ENCODE measurements around the gene CDC14B.

CDC14B gene

DNA sequence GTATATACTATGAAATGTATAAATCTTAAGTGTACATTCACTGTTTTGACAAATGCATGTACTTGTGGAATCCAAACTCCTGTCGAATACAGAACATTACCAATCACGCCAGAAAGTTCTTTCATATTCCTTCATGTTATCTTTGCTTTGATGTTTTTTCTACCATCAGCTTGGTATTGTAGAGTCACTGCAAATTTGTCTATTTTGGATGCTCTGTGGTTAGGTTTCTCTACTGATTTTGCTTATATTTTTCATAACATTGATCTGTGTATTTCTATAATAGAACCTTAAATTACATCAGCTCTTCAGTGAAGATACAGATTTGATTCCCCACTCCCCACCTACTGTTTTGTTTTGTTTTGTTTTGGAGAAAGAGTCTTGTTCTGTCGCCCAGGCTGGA lies 138.9 kb downstream of the CDC14B start:
- DNase-seq, result no peak

DNA sequence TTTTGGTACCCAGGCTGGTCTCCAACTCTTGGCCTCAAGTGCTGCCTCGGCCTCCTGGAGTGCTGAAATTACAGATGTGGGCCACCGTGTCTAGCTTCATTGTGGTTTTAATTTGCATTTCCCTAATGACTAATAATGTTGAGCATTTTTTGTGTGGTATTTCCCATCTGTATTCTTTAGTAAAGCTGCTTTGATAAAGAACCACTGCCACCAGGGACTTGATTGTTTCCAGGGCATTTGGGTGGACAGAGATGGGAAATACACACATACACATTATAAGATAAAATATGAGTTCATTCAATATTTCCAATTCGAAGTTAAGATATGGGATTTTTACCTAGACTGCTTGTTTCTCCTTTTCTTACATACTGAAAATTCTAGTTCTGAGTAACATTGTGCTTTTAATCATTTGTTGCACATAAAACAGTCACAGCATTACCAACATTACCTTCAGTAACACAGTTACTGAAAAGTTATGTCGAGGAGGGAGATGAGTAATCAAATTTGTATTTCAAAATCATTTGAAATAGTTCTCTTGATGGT lies 140.7 kb downstream of the CDC14B start:
- no peak for DNase-seq

DNA sequence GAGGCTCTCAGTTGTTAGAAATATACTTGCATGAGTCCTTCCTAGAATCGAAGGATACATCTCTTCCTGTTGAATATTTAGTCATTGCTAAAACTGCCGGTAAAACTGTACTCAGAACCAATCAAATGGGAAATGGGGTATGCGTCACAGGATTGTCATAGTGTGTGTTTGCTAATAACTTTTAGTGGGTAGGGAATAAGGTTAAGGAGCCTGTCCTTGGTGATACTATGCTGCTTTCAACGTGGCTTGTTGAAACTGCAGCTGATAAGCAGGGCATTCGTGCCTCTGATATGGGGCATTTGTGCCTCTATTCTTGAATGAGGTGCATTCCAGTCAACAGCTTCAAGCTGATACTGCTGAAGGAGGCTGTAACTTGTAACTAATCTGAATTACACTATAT lies 143.1 kb downstream of the CDC14B start:
- DNase-seq, result no peak

DNA sequence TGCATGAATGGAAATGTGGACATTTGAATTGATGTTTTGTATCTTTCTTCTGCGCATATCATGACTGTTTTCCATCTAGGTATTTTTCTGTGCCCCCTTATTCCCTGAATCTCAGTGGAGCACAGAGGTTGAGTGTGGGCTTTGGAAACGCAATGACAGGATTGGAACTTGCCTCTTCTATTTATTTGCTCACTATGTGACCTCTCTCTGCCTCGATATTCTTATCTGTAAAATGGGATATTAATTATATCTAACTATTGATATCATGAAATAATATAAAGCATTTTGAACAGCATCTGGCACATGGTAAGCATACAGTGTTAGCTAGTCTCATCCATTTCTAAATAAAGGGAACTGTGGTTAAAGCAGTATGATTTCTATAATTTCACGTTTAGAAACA lies 143.6 kb downstream of the CDC14B start:
- DNase-seq, result no peak

DNA sequence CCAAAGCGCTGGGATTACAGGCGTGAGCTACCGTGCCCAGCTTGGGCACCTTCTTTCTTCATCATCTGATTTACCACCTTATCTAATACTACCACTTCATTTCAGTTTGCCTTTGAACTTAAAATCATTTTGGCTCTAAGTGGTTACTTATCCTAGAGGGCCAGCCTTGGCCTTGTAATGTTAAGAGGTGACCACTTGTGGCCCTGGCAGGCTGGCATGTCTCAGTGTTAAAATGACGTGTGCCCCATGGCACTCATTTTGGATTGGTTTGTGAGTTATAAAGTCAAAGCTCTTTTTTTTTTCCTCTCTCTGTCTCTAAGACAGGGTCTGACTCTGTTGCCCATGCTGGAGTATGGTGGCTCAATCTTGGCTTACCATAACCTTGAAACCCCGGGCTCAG lies 151.9 kb downstream of the CDC14B start:
- DNase-seq, result no peak

DNA sequence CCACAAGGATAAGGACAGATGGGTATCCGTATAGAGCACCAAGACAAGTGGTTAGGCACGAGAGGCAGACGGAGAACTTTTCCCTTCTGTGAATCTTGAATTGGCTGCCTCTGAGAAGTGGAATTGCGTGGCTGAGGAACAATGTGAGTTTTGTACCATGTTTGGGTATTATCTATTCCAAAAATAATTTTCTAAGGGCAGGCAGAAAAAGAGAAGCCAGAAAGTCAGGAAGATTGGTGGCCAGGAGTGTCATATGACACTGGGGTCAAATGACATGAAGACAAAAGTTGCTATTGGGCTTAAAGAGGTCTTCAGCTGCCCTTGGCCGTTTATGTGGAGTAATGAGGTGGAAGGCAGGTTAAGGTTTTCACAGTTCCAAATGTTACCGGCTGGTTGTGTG lies 155.2 kb downstream of the CDC14B start:
- DNase-seq, result no peak

DNA sequence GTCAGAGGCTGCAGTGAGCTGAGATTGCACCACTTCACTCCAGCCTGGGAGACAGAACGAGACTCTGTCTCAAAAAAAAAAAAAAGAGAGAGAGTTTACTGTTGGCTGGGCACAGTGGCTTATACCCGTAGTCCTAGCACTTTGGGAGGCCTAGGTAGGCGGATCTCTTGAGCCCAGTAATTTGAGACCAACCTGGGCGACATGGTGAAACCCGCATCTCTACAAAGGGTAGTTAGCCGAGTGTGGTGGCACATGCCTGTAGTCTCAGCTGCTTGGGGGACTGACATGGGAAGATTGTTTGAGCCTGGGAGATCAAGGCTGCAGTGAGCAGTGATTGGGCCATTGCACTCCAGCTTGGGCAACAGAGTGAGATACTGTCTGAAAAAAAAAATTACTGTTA lies 157.1 kb downstream of the CDC14B start:
- DNase-seq, result no peak

DNA sequence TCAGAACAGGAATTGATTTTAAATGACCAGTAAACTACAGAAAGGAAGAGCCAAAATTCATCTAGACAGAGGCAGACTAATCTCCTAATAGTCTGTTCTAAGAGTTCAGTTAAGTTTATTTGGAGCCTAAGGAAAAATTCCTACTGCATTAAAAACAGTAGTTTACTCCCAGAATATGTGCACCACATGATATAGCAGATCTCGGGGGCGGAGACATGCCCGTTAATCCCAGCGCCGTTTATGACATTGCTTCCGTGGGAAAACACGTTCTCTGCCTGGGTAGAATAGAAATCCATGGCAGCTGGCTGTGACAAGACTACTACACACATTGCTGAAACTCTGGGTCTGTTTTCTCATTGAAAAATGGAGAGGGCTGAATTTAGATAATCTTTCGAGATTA lies 158.3 kb downstream of the CDC14B start:
- no peak for DNase-seq

DNA sequence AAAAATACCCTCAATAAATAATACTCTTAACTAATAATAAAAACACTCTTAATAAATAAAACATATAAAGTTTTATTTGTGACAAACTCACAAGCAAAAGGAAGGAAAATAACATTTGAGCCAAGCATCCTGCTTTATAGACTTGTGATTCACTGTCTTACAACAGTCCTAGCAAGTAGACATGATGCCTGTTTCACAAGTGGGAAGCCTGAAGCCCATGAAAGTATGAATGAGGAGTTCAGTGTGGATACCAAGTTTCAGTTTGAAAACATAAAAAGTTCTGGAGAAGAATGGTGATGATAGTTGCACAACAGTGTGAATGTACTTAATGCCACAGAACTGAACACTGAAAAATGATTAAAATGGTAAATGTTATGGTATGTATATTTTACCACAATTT lies 158.8 kb downstream of the CDC14B start:
- DNase-seq, result no peak

DNA sequence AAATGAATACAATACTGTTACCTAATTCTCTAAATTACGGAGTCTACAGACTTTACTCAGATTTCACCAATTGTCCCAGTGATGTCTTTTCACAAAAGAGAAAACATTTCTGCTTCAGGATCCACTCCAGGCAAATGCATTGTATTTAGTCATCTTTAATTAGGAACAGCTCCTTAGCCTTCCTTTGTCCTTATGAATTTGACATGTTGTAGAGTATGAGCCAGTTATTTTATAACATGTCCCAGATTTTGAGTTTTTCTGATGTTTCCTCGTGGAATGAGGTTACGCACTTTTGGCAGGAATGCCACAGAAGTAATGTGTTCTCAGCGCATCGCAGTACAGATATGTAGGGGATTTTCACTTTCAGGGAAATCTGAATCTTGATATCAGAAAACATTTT lies 159.2 kb downstream of the CDC14B start:
- DNase-seq, result no peak

DNA sequence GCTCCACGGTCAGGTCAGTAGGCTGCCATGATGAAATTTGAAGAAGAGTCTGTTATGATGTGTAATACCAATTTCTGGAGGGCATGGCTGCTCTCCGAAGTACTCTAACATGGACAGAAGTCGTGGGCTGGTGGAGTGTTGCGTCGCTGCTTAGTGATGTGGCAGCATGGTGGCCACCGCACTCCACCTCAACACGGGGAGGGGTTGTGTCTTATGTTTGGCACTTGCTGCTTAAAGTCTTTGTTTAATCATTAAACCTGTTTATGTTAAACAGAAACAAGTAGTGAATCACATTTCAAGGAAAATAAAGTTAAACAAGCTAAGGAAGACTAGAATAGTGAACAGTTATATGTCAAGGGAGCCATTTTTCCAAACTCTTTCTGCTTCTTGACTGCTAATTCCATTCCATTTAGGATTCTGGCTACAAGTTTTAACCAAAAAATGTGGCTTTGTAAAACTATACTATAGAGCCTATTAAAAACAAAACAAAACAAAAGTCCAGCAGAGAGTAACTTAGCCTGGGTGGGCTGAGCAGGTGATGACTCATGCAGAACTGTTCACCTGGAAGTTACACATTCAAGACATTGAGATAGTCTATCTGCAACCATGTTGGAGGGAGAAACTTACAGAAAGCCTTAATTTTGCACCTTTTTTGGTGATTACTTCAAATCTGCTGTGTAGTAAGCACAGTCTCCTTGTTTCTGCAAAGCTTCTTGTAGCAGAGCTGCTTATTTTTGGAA lies 160.2 kb downstream of the CDC14B start:
- no peak for DNase-seq

DNA sequence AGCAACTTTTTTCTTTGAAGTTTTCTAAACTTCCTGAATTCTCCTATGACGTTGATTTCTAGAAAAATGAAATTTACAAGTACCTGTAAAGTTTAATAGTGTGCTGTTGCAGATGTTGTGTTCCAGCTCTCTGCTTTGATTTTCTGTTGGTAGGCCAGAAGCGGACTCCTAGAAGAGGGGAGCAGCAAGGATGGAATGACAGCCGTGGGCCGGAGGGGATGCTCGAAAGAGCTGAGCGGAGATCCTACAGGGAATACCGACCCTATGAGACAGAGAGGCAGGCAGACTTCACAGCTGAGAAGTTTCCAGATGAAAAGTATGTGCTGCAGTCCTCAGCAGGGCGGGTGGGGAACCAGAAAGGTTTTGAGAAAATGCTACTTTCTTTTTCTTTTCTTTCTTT lies 161.4 kb downstream of the CDC14B start:
- DNase-seq, result no peak

DNA sequence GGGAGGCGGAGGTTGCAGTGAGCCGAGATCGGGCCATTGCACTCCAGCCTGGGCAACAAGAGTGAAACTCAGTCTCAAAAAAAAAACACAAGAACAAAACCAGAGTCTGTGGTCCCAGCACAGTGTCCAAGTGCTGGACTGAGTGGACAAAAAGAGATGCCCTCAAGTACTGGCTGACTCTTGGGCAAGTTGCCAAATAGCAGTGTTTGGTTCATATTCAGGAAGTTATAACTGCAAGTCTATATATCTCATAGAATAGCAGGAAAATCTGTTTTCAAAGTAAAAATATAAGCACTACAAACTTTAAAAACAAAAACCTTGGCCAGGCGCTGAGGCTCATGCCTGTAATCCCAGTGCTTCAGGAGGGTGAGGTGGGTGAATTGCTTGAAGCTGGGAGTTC lies 162.4 kb downstream of the CDC14B start:
- no peak for DNase-seq

DNA sequence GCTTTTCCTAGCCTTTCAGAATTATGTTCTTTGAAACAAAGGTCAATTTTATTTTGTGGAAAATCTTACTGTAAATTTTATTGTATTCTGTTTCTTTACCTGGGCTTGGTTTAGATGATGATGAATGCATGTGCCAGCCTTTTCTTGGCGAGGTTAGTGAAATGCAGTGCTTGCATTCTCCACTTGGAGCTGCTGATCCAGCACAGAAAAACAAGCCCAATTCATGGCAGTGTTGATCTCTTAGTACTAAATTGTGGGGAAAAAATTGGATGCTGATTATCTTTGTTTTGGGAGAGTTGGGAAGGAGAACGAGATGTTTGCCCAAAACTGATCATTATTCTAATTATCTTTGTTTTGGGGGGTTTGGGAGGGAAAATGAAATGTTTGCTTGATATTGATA lies 166.0 kb downstream of the CDC14B start:
- DNase-seq, result no peak

DNA sequence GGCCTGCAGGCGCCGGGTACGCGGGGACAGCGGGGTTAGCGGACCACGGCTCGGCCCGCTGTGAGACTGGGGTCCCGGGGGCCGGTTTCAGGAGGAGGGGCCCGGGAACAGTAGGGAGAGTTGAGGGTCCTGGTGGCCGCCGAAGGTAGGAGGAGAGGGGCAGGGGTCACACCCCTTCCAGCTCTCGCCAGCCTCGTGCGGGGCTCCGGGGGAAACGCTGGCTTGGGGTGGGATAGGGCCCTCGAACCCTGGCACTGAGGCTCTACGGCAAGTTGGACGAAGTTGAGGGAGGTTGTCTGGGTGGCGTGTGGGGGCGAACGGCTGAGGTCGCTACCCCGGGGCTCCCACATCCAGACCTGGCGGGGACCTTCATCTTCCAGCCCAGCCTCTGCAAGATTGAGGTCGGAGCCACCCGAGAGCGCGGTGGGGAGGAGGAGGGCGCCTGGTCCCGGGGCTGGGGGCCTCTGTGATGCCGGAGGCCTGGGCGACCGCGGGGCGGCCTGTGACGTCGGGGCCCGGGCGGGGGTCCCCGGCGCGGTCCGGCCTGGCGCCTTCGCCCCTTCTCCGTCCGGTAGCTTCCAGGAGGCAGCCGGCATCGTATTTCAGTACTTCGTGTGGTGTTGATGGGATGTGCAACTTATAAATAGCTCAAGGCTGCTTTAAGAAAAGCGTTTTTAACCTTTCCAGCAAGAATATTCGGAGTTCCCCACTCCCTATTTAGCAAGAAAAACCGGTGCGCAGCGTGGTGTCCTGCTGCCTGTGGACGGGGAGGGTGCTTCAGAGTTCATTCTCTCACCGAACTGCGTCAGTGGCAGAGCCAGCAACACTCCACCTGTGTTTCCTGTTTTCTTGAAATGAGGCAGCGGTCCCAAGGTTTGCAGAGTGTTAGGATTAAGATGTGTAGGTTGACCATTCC lies 168.8 kb downstream of the CDC14B start:
- DNase-seq, result peak; percentile 60
